Mucosa of descending colon (tissue), 3 donors: ENCODE measurements around the gene TEX47. TPM values are rescaled to one million over a fixed set of nuclear protein-coding genes. Genes with fewer than 3 reads are reported as not detected.

Source experiments
- ATAC-seq: fragments of 200-7000 bp; cut with Tn5 transposase; one replicate; pipeline ENCODE4 v1.9.1; 2020; ENCODE audit warnings: mild to moderate bottlenecking, moderate library complexity
- DNase-seq, 3 donors: peaks; one replicate each; pipeline ENCODE4 v3.0.0-alpha.2; 2020
- H3K36me3 ChIP-seq: fragments of 200-600 bp; one replicate; pipeline ENCODE4 v1.8.0; 2021; ENCODE audit warnings: low read depth, mild to moderate bottlenecking
- H3K4me1 ChIP-seq: fragments of 200-600 bp; one replicate; pipeline ENCODE4 v1.8.0; 2021; ENCODE audit warnings: low read depth, mild to moderate bottlenecking
- H3K4me3 ChIP-seq: fragments of 200-600 bp; one replicate; pipeline ENCODE4 v1.8.0; 2021; ENCODE audit warnings: mild to moderate bottlenecking
- H3K9me3 ChIP-seq: fragments of 200-600 bp; one replicate; pipeline ENCODE4 v1.8.0; 2021; ENCODE audit warnings: mild to moderate bottlenecking
- intact Hi-C, 2 donors: fragments of 100-400 bp; cut with DNase I in 1 of 2; cut with micrococcal nuclease in 1 of 2; formaldehyde crosslinking; loops; one replicate each; pipeline versions ENCODE4 v1.11.0 to v1.11.1; 2022; cut with DNase I, micrococcal nuclease
- total RNA-seq, 3 donors: library from RNA; stranded (reverse); fragmentation: NEBNext Ultra II Directional in 2 of 3; extraction: Animal tissue kit (Norgen Biotek cat#: 25700) in 2 of 3; gene quantifications; one replicate each; pipeline versions ENCODE4 v1.2.1 to v1.2.4, GENCODE V29; 2021 to 2023
- TF ChIP-seq, protein P1 (sequence below): fragments of 200-600 bp; IDR thresholded peaks from one replicate; pipeline ENCODE4 v1.8.0; 2022; ENCODE audit warnings: antibody characterized with exemption, mild to moderate bottlenecking
- donor health status: DM: no; HTN: no; CAD: no; lungs with moderate emphysema.
- donor health status: DM: no; HTN: no; CAD: no.
- donor health status: DM: no; HTN: yes; CAD: no.

The TEX47 gene
- total RNA-seq, 3 donors from 2014 or later, result not detected

DNA sequence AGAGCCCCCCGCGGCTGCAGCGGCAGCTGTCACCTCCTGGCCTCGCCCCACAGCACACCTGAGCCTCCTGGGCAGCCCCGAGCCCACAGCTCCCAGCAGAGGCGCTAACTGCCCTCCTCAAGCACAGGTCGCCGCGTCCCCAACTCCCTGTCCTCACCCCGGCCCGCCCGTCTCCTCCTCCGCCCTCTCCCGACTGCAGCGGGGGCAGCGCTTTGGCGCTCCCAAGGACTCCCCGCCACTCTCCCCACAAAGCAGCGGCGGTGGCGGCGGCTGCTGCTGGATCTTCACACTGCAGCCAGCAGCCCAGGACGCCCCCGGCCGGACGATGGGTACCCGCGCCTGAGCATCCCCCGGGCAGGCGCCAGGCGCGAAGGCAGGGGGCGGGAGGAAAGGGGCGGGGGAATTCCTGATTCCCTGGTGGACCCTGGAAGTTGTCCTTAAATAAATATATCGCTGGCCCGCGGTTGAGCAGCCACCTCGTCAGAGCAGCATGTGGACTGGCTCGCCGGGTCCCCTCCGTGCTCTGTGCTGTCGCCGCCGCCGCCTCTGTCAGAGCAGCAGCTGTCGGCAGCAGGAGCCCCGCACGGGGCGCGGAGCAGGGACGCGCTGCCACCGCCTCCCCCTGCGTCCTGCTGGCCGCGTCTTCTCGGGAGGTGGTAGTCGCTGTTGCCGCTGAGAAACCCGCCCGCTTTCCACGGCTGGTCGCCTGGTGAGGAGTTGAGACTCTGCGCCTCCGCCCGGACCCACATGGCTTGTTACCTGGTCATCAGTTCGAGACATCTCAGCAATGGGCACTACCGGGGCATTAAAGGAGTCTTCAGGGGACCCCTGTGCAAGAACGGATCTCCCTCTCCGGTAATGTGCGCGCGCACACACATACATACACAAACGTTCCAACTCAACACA is 36.1 kb downstream of the TEX47 start, which contains the start of gene ZNF804B:
ZNF804B (plus strand) TSS at position 471 of the 906 bp plus-strand sequence; CDS start at position 748, 277 bp downstream.
- ATAC-seq (peak; percentile 48), DNase-seq (peak in 1 of 3 donors; percentile 43)
- no peaks in the 10 kb centered on the region for H3K9me3 ChIP-seq
- TF ChIP-seq, protein P1, sequence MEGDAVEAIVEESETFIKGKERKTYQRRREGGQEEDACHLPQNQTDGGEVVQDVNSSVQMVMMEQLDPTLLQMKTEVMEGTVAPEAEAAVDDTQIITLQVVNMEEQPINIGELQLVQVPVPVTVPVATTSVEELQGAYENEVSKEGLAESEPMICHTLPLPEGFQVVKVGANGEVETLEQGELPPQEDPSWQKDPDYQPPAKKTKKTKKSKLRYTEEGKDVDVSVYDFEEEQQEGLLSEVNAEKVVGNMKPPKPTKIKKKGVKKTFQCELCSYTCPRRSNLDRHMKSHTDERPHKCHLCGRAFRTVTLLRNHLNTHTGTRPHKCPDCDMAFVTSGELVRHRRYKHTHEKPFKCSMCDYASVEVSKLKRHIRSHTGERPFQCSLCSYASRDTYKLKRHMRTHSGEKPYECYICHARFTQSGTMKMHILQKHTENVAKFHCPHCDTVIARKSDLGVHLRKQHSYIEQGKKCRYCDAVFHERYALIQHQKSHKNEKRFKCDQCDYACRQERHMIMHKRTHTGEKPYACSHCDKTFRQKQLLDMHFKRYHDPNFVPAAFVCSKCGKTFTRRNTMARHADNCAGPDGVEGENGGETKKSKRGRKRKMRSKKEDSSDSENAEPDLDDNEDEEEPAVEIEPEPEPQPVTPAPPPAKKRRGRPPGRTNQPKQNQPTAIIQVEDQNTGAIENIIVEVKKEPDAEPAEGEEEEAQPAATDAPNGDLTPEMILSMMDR, result no peak
- H3K4me1 ChIP-seq, result peaks cover 6% of the 10 kb centered on the region
- intact Hi-C loops, result no loop called here
- no peaks in the 10 kb centered on the region for H3K36me3 ChIP-seq
- H3K4me3 ChIP-seq, result no peak within 1 kb of the TSS

DNA sequence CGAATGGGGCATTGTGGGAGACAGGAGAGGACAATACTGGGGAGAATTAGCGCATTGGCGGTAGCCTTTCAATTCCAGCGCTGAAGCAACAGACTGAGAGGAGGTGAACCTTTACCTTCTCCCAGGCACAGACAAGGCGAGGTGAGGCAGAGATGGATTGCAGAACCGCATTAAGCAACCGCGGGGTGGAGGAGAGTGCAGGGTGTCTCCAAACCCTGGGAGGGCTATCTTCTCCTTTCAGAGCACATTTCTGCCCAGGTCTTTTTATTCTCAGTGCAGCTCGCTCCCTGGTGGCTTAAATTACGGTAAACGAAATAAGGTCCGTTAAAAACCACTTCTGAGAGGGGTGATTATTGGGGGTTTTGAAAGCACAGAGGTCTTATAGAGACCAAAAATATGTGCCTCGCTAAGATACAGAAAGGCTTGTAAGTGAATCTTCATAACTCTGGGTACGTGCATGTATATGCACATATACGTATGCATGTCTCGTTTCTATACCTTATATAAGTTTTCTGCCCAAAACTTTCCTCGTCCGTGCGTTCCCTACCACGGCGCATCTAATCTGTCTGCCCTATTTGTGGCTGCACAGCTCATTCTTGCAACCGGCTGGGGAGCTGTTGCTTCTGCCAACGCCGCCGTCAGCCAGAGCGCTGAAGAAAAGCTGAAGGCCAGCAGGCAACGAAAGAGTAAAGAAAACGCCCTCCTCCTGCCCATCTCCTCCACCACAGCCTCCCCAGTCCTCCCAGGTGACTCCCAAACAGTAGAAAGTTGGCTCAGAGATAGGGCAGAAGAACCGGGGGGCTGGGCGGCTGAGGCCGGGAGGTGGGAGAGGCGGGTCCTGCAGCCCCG is 36.9 kb downstream of the TEX47 start:
- ATAC-seq (no peak), DNase-seq (peak in 2 of 3 donors; percentile 4 to 21)
- H3K9me3 ChIP-seq, result no peaks in the 10 kb centered on the region
- H3K4me1 ChIP-seq, result peaks cover 6% of the 10 kb centered on the region
- no peaks in the 10 kb centered on the region for H3K36me3 ChIP-seq
- intact Hi-C loops, result no loop called here
- no peak overlapping the region for H3K4me3 ChIP-seq
- TF ChIP-seq, protein P1, result no peak

DNA sequence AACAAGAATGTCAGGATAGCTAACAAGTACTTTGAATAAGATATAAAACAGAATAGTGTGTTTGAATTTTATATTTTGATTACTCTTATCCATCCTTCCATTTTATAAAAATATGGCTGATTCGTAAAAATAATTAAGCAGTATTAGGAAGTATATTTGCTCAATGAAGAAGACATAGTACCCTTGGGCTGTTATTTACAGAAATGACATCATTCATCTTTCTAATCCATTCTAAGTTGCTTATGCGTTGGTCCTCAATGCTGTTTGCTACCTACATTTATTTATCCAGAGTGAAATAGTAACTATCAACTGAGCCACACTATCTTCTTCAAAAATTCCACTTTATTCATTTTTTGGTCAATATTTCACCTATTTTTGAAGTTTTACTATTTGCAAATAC is 38.2 kb downstream of the TEX47 start:
- DNase-seq (no peak), ATAC-seq (no peak)
- H3K36me3 ChIP-seq, result no peaks in the 10 kb centered on the region
- no peak overlapping the region for H3K4me3 ChIP-seq
- H3K9me3 ChIP-seq, result no peaks in the 10 kb centered on the region
- intact Hi-C loops, result no loop called here
- peaks cover 6% of the 10 kb centered on the region for H3K4me1 ChIP-seq
- TF ChIP-seq, protein P1, result no peak

- intact Hi-C loops, result no loop called here
- H3K4me3 ChIP-seq, result no peak overlapping the region
- no peaks in the 10 kb centered on the region for H3K9me3 ChIP-seq
- H3K36me3 ChIP-seq, result no peaks in the 10 kb centered on the region
- peaks cover 6% of the 10 kb centered on the region for H3K4me1 ChIP-seq
- TF ChIP-seq, protein P1, result no peak
- DNase-seq (no peak), ATAC-seq (no peak)
Measured at GRCh38 chr7:88756802-88757201, 38.7 kb downstream of the TEX47 start.

DNA sequence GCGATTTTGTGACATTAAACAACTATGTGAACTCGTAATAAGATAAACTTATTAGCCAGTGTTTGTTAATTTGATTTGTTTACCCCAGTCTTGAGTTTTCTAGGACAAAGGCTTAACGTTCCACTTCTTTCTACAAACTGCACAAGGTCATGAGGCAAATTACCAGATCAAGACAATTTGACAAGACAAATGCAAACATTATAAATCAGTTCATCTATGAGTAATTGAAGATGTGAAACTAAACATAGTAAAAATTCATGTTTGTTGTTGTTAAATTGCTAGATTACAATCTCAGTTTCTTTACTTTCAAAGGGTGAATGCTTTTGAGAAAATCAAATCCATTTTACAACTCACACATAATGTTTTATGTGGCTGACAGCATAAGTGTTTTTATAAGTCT is 49.4 kb downstream of the TEX47 start:
- TF ChIP-seq, protein P1, result no peak
- ATAC-seq (no peak), DNase-seq (no peak)
- Histone ChIP-seq H3K9me3 (no peaks in the 10 kb centered on the region), H3K4me1 (no peaks in the 10 kb centered on the region), H3K4me3 (no peak overlapping the region), H3K36me3 (no peaks in the 10 kb centered on the region)
- intact Hi-C loops, result no loop called here

Other genes starting within 250 kb of the TEX47 start
- gene ZNF804B, start 36.0 kb downstream of the TEX47 start, total RNA-seq, result under 1 TPM in 1 of 3 donors, not detected in 2; 0.06 TPM